H1 (cell line): ENCODE data around the gene HERC3. TPM values are rescaled to one million over a fixed set of nuclear protein-coding genes. Genes with fewer than 3 reads are reported as not detected.

ENCODE experiments used
- CTCF ChIA-PET: fragments of 300-600 bp; sonication (Branson Sonifier 250); formaldehyde crosslinking; loops from one replicate; lab custom pipeline; 2021; ENCODE audit not compliant: partially characterized antibody; lab: Charles Lee
- POLR2A ChIA-PET: fragments of 300-600 bp; sonication (Branson Sonifier 250); formaldehyde crosslinking; loops from one replicate; lab custom pipeline; 2021; ENCODE audit warnings: inconsistent platforms; ENCODE audit not compliant: partially characterized antibody; lab: Charles Lee
- DNase-seq, 2 experiments: peaks; one replicate each; pipeline versions ENCODE4 v3.0.0 to v3.0.0-alpha.2; 2010 to 2022; ENCODE audit warnings: low spot score in 2 of 2, low read depth in 1 of 2, mixed read lengths in 1 of 2
- FAIRE-seq: peaks from 2 replicates; lab custom pipeline; 2011; peaks lifted over from hg19 to GRCh38; lab: Jason Lieb, UNC
- H2AFZ ChIP-seq: 2 replicates; pipeline ENCODE4 v1.8.1; 2012; ENCODE audit warnings: low read length, inconsistent platforms
- H2AK5ac ChIP-seq: 2 replicates; pipeline ENCODE4 v1.6.1; 2013; ENCODE audit warnings: low read depth, low read length
- H2BK120ac ChIP-seq: replicated peaks from 2 replicates; pipeline ENCODE3; 2013; ENCODE audit warnings: low read depth, low read length, inconsistent platforms
- H2BK12ac ChIP-seq: 2 replicates; pipeline ENCODE4 v1.6.1; 2013; ENCODE audit warnings: low read depth, low read length
- H2BK15ac ChIP-seq: 2 replicates; pipeline ENCODE4 v1.6.1; 2013; ENCODE audit warnings: low read length
- H2BK20ac ChIP-seq: 2 replicates; pipeline ENCODE4 v1.6.1; 2013; ENCODE audit warnings: low read length
- H2BK5ac ChIP-seq: 2 replicates; pipeline ENCODE4 v1.6.1; 2013; ENCODE audit warnings: low read depth, low read length
- H3K14ac ChIP-seq: 2 replicates; pipeline ENCODE4 v1.6.1; 2013; ENCODE audit warnings: inconsistent platforms; ENCODE audit not compliant: insufficient read length
- H3K18ac ChIP-seq: 2 replicates; pipeline ENCODE4 v1.6.1; 2013; ENCODE audit warnings: low read length; ENCODE audit errors: extremely low read depth
- H3K23ac ChIP-seq: 2 replicates; pipeline ENCODE4 v1.6.1; 2013; ENCODE audit warnings: inconsistent platforms; ENCODE audit not compliant: insufficient read length
- H3K23me2 ChIP-seq: 2 replicates; pipeline ENCODE4 v1.6.1; 2013; ENCODE audit warnings: low read depth, low read length
- H3K27ac ChIP-seq: 2 replicates; pipeline ENCODE4 v1.6.1; 2011; ENCODE audit warnings: low read depth, low read length, inconsistent platforms
- H3K27me3 ChIP-seq, 4 experiments: replicated peaks in 1 of 4; 1 replicate in 1 of 4; 2 replicates in 3 of 4; pipeline versions ENCODE4 v1.6.1 to v1.8.1; 2011 to 2013; ENCODE audit warnings: low read length in 3 of 4, mild to moderate bottlenecking in 3 of 4, inconsistent platforms in 2 of 4, mixed read lengths in 2 of 4, moderate library complexity in 1 of 4; ENCODE audit not compliant: control insufficient read depth in 3 of 4, insufficient read depth in 3 of 4; ENCODE audit errors: extremely low read depth in 1 of 4
- H3K36me3 ChIP-seq, 4 experiments: 2 replicates each; pipeline versions ENCODE4 v1.6.1 to v1.8.1; 2011 to 2013; ENCODE audit warnings: mild to moderate bottlenecking in 4 of 4, low read length in 3 of 4, moderate library complexity in 2 of 4, control low read depth in 1 of 4, inconsistent platforms in 1 of 4; ENCODE audit not compliant: insufficient read depth in 4 of 4, control insufficient read depth in 2 of 4
- H3K4ac ChIP-seq: replicated peaks from 2 replicates; pipeline ENCODE3; 2013; ENCODE audit warnings: low read length, low read depth, mixed read lengths, inconsistent platforms; ENCODE audit not compliant: insufficient read length
- H3K4me1 ChIP-seq, 4 experiments: replicated peaks in 1 of 4; 1 replicate in 1 of 4; 2 replicates in 3 of 4; pipeline versions ENCODE4 v1.6.1 to v1.8.1; 2011 to 2013; ENCODE audit warnings: low read length in 3 of 4, inconsistent platforms in 2 of 4, mixed read lengths in 1 of 4; ENCODE audit not compliant: insufficient read depth in 4 of 4, control insufficient read depth in 3 of 4
- H3K4me2 ChIP-seq, 2 experiments: 2 replicates each; pipeline versions ENCODE4 v1.6.1 to v1.8.1; 2011 to 2013; ENCODE audit warnings: low read depth in 2 of 2, low read length in 2 of 2, control low read depth in 1 of 2, inconsistent platforms in 1 of 2, mild to moderate bottlenecking in 1 of 2; ENCODE audit not compliant: insufficient read depth in 1 of 2
- H3K4me3 ChIP-seq, 4 experiments: fragments of 200-600, 300-600 bp in 1 of 4; sonication (generic), shearing (Covaris generic), sonication (Bioruptor Twin) in 1 of 4; 2 replicates each; pipeline versions ENCODE4 v1.5.1 to v1.8.1; 2011 to 2016; ENCODE audit warnings: low read length in 4 of 4, low read depth in 3 of 4, control low read depth in 2 of 4, inconsistent platforms in 2 of 4, mild to moderate bottlenecking in 2 of 4, mixed read lengths in 1 of 4, moderate library complexity in 1 of 4; ENCODE audit not compliant: insufficient read depth in 2 of 4; ENCODE audit errors: extremely low read depth in 1 of 4
- H3K56ac ChIP-seq: replicated peaks from 2 replicates; pipeline ENCODE3; 2013; ENCODE audit warnings: low read depth, mild to moderate bottlenecking, mixed read lengths, low read length, inconsistent platforms; ENCODE audit not compliant: insufficient read length
- H3K79me1 ChIP-seq: 2 replicates; pipeline ENCODE4 v1.6.1; 2013; ENCODE audit warnings: low read depth, low read length, control low read depth
- H3K79me2 ChIP-seq, 2 experiments: 2 replicates each; pipeline versions ENCODE4 v1.6.1 to v1.8.1; 2012 to 2013; ENCODE audit warnings: low read length in 2 of 2, mild to moderate bottlenecking in 2 of 2, inconsistent platforms in 1 of 2; ENCODE audit not compliant: insufficient read depth in 2 of 2, control insufficient read depth in 1 of 2
- H3K9ac ChIP-seq, 4 experiments: replicated peaks in 1 of 4; 1 replicate in 1 of 4; 2 replicates in 3 of 4; pipeline versions ENCODE4 v1.6.1 to v1.8.1; 2011 to 2013; ENCODE audit warnings: low read depth in 3 of 4, low read length in 3 of 4, control low read depth in 2 of 4, mild to moderate bottlenecking in 2 of 4, moderate library complexity in 2 of 4, inconsistent platforms in 1 of 4; ENCODE audit errors: extremely low read depth in 1 of 4
- H3K9me3 ChIP-seq, 2 experiments: 2 replicates each; pipeline versions ENCODE4 v1.6.1 to v1.8.1; 2012 to 2013; ENCODE audit warnings: mild to moderate bottlenecking in 2 of 2, moderate library complexity in 2 of 2, control low read depth in 1 of 2, inconsistent platforms in 1 of 2, low read depth in 1 of 2, low read length in 1 of 2, mixed read lengths in 1 of 2; ENCODE audit not compliant: insufficient read depth in 2 of 2
- H4K20me1 ChIP-seq, 2 experiments: replicated peaks in 1 of 2; 2 replicates each; pipeline versions ENCODE3 to v1.8.1; 2011 to 2013; ENCODE audit warnings: inconsistent platforms in 2 of 2, low read length in 2 of 2, mild to moderate bottlenecking in 1 of 2; ENCODE audit not compliant: insufficient read depth in 2 of 2, control insufficient read depth in 1 of 2
- H4K5ac ChIP-seq: 2 replicates; pipeline ENCODE4 v1.6.1; 2013; ENCODE audit warnings: low read length, low read depth, mixed read lengths, inconsistent platforms; ENCODE audit not compliant: insufficient read length
- H4K8ac ChIP-seq: 2 replicates; pipeline ENCODE4 v1.8.0; 2013; ENCODE audit warnings: mild to moderate bottlenecking, moderate library complexity, low read length, inconsistent platforms; ENCODE audit not compliant: insufficient read depth; ENCODE audit errors: extremely low read depth
- H4K91ac ChIP-seq: replicated peaks from 2 replicates; pipeline ENCODE3; 2013; ENCODE audit warnings: low read length, mixed read lengths, inconsistent platforms; ENCODE audit not compliant: insufficient read length
- GABPA ChIP-seq: IDR thresholded peaks from 2 replicates; pipeline ENCODE4 v1.6.1; 2011; ENCODE audit warnings: mild to moderate bottlenecking, low read length, moderate library complexity, borderline replicate concordance; ENCODE audit not compliant: insufficient read depth
- NANOG ChIP-seq: IDR thresholded peaks from 2 replicates; pipeline ENCODE4 v1.6.1; 2011; ENCODE audit warnings: low read length, low read depth, mild to moderate bottlenecking, inconsistent platforms; ENCODE audit not compliant: insufficient read depth, poor library complexity, severe bottlenecking
- WGBS, 2 experiments: shearing (Covaris generic) in 1 of 2; methylation state at CpG; one replicate each; pipeline versions ENCODE4 v1.1.6 to v1.1.7; 2013 to 2015; ENCODE audit warnings: low lambda C conversion rate in 2 of 2, mixed read lengths in 2 of 2, inconsistent platforms in 1 of 2, low coverage in 1 of 2, missing lambda C conversion rate in 1 of 2; ENCODE audit not compliant: insufficient replicate concordance in 2 of 2, insufficient coverage in 1 of 2, insufficient read length in 1 of 2; ENCODE audit errors: extremely low coverage in 1 of 2, missing lambda C conversion rate in 1 of 2; 5-methylcytosine and 5-hydroxymethylcytosine counted together
- polyA plus RNA-seq, 7 experiments: library from polyadenylated mRNA; depleted of rRNA in 3 of 7; stranded (reverse) in 5 of 7; unstranded in 2 of 7; fragments of >200 nt in 5 of 7; fragments of 200-250 nt in 2 of 7; gene quantifications; 1 replicate in 5 of 7; 2 replicates in 1 of 7; 4 replicates in 1 of 7; pipeline versions ENCODE4 v1.2.1 to v1.2.3, GENCODE V29; 2011 to 2013; ENCODE audit warnings: missing spikeins in 2 of 7, mixed read lengths in 2 of 7
- total RNA-seq: library from RNA; stranded (reverse); fragmentation: NEBNext Ultra II Directional; extraction: Animal tissue kit (Norgen Biotek cat#: 25700); gene quantifications from 2 replicates; pipeline ENCODE4 v1.2.1, GENCODE V29; 2021
- TF ChIP-seq, protein P1 (sequence below): IDR thresholded peaks from 2 replicates; pipeline ENCODE4 v1.6.1; 2012; ENCODE audit warnings: low read length, inconsistent platforms
- TF ChIP-seq, protein P2 (sequence below): IDR thresholded peaks from 2 replicates; pipeline ENCODE4 v1.6.1; 2012; ENCODE audit warnings: inconsistent platforms
- TF ChIP-seq, protein P3 (sequence below): IDR thresholded peaks from 2 replicates; pipeline ENCODE4 v1.6.1; 2012; ENCODE audit warnings: inconsistent platforms

The HERC3 gene
- total and polyA plus RNA-seq, 2 of the 8 experiments (the other 6 are each of a cell fraction or from before 2014, with no cell fraction given), result 1.4 to 5.7 TPM

DNA sequence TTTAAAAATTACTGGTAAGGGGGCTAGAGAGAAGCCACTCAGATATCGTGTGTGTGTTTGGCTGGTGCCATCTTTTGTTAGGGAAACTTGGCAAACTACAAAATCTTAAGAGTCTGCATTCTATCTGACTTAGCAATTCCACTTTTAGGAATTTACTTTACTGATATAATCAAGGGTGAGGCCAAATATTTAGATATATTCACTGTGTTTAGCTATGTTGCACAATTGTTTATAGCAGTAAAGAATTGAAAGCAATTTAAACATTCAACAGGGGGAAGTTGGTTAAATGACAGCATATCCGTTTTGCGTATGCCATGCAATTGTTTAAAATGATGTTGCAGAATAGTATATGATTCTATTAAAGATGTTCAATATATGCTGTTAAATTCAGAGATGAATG lies 6.4 kb upstream of the HERC3 start:
- CTCF ChIA-PET, result interaction anchor here (1.2 to 3.5 kb wide), 2 partner anchors 12 to 13 kb away, joined by 3 to 16 read pairs; no protein-coding TSS in a partner anchor
- FAIRE-seq, result no peak

More for the DNA sequence above, 6.4 kb upstream of the HERC3 start:
- Histone ChIP-seq H3K18ac (no peak overlapping the region), H3K4ac (no peak overlapping the region), H3K56ac (no peak overlapping the region), H4K91ac (no peak overlapping the region), H3K23me2 (no peaks in the 10 kb centered on the region), H3K9me3 (no peaks in the 10 kb centered on the region), H3K27me3 (peaks cover 0 to 7% (median 4%) of the 10 kb centered on the region in 4 experiments; a peak in 5 of 7 replicates), H3K27ac (no peak overlapping the region), H3K4me2 (no peak overlapping the region), H3K4me1 (0 out of 7 replicates have a peak, but pooled peaks cover 0 to 3% (median 0%) of the 10 kb centered on the region in 4 experiments), H2BK15ac (no peak overlapping the region), H4K5ac (no peak overlapping the region), H3K4me3 (no peak overlapping the region), H4K8ac (no peak overlapping the region), H3K79me1 (no peaks in the 10 kb centered on the region), H3K79me2 (no peaks in the 10 kb centered on the region), H4K20me1 (no peaks in the 10 kb centered on the region), H2BK5ac (no peak overlapping the region), H3K36me3 (no peaks in the 10 kb centered on the region), H2BK120ac (no peak overlapping the region), H3K23ac (no peak overlapping the region), H2AFZ (no peak overlapping the region), H2BK12ac (no peak overlapping the region), H3K9ac (no peak overlapping the region), H2AK5ac (no peak overlapping the region), H3K14ac (no peak overlapping the region), H2BK20ac (no peak overlapping the region)
- TF ChIP-seq, protein P1, sequence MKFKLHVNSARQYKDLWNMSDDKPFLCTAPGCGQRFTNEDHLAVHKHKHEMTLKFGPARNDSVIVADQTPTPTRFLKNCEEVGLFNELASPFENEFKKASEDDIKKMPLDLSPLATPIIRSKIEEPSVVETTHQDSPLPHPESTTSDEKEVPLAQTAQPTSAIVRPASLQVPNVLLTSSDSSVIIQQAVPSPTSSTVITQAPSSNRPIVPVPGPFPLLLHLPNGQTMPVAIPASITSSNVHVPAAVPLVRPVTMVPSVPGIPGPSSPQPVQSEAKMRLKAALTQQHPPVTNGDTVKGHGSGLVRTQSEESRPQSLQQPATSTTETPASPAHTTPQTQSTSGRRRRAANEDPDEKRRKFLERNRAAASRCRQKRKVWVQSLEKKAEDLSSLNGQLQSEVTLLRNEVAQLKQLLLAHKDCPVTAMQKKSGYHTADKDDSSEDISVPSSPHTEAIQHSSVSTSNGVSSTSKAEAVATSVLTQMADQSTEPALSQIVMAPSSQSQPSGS, result no peak
- TF ChIP-seq NANOG, result no peak
- TF ChIP-seq, protein P2, sequence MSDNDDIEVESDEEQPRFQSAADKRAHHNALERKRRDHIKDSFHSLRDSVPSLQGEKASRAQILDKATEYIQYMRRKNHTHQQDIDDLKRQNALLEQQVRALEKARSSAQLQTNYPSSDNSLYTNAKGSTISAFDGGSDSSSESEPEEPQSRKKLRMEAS, result no peak
- no peak for TF ChIP-seq GABPA
- TF ChIP-seq, protein P3, sequence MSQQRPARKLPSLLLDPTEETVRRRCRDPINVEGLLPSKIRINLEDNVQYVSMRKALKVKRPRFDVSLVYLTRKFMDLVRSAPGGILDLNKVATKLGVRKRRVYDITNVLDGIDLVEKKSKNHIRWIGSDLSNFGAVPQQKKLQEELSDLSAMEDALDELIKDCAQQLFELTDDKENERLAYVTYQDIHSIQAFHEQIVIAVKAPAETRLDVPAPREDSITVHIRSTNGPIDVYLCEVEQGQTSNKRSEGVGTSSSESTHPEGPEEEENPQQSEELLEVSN, result no peak
- 90% methylated on average over 3 of the region's 3 CpGs; no CpG with 5 or more reads in 1 of the 2 experiments for WGBS, 2 experiments
- no peak for DNase-seq
- POLR2A ChIA-PET, result no interaction called here
